Bone marrow (tissue), 2 donors: ENCODE measurements around the gene ZNF672.
A peak's percentile ranks its signal among the peaks of the same experiment; 100 is the strongest.
"Not testable (repeated sequence)": the region's sequence is repeated elsewhere in the genome, so short reads cannot be mapped to it uniquely, and the experiment has no call there.

Source experiments
- DNase-seq, 2 donors: peaks; one replicate each; lab custom pipeline; 2025; lab: John Stamatoyannopoulos, UW

The ZNF672 gene

GRCh38 chr1:248813546-248813945 lies 24.5 kb upstream of the ZNF672 start:
- no peak for DNase-seq

- DNase-seq: no peak
These were observed 23.7 kb upstream of the ZNF672 start for GRCh38 chr1:248814351-248814750.

- no peak for DNase-seq
These were observed 22.5 kb upstream of the ZNF672 start for GRCh38 chr1:248815407-248816034.

- DNase-seq: no peak
These were observed 21.8 kb upstream of the ZNF672 start for GRCh38 chr1:248816042-248816851.

- DNase-seq: no peak
These were observed 21.0 kb upstream of the ZNF672 start for GRCh38 chr1:248817065-248817464.

DNA sequence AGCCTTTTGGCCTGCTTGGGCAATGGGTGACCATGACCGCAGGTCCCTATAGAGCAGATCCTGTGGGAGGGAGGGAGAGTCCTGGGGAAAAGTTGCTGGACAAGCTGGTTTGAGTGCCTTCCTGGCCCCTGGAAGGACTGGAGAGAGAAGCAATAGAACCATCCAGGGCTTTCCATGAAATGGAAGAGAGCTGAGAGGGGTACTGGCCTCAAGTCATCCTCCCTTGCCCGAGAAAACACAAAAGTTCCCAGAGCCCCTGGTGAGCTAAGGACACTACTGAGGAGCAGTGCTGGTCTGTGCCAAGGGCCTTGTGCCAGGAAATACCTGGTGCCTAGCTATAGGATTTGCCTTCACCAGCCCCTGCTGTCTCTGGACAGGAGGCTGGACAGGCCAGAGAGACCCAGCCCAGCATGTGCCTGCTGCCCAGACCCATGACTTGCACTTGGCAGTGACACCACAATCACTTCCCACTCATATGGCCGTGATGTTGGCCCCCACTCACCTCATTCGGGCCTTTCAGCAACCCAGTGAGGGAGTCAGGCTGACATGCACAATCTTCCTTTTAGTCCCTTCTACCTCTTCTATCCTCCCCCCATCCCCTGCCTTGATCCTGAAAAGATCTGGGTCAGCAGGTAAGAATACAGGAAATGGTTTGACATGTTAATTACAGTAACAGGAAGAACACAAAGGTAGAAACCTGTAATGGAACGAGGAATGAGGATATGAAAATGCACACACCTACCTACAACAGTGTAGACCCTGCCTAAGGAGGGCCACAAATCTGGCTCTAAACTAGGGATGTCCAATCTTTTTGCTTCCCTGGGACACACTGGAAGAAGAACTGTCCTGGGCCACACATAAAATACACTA lies 19.3 kb upstream of the ZNF672 start:
- no peak for DNase-seq

DNA sequence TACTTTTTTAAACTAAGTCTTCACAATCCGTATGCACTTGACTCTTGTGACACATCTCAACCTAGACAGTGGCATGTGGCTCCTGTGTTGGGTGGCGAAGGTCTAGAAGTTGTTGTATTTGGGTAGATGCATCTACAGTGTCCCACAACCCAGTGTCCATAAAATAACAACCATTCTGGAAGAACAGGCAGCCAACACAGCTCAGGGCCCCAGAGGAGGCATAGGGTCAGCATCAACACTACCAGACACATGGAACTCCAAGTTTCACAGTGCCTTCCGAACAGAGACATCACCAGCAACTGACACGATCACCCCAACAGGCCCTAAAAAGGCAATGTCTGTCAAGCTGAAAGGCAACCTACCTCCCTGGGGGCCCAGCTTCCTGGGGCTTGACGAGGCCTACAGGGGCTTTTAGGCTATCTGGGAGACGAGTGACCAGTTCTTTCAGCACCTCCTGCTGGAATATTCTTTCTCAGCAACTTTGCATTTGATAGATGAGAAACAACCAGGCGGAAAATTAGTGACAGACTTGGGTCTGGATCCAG lies 17.9 kb upstream of the ZNF672 start:
- no peak for DNase-seq

DNA sequence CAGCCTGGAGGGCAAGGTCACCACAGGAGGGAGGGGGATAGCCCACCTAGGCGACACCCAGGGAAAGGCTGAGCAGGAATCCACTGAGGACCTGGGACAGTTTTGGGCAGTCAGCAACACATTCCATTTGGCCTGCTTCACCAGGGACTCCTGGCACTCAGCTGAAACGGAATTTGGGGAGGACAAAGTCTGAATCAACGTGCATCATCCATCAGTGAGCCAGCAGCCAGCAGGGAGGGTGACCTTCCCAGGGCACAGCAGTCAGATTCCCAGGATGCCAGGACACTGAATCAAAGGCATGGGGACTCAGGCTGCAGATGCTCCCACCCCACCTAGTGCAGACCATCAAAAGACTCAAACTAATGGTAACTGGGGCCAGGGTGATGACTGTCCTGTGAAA lies 16.9 kb upstream of the ZNF672 start:
- no peak for DNase-seq

DNA sequence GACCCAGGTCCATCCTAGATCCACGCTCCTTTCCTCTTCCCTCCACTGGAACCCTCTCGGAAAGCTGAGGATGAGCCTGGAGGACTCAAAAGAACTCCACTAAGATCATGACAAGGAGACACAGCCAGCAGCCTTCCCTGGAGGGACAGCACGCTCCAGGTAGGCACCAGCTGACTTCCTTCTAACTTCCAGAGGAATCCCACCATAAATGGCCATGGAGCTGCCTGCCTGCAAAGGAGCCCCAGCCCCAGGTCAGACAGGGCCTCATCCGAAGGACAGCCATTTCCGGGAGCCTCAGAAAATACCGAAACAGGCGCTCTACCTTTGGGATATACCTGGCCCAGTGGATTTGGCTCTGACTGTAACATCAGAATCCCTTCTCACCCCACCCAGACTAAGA lies 16.4 kb upstream of the ZNF672 start:
- DNase-seq: no peak

DNA sequence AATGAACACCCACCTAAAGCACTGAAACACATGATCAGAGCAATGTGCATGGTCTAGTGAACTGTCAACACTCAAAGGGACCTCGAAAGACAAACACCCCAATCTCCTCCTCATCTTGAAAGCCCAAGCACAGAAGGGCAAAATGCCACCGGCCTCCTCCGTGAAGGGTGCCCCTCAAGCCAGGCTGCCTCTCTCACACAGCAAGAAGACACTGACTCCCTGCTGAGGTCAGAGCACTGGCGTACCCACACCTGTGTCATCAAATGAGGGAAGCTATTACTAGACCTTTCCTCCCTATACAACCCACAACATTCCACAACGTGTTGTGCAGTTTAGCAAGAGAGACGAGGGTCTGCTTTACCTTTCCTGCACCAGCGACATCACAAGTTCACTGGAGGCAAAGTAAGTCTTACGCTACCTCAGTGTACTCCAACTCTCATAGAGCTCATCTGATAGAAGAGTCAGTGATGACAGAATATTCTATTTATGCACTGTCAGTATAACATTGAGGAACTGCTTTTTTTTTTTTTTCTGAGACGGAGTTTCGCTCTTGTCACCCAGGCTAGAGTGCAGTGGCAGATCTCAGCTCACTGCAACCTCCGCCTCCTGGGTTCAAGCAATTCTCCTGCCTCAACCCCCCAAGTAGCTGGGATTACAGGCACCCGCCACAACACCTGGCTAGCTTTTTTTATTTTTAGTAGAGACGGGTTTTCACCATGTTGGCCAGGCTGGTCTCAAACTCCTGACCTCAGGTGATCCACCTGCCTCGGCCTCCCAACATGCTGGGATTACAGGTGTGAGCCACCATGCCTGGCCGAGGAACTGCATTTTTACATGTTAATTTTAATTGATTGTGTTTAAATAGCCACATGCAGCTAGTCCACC lies 15.6 kb upstream of the ZNF672 start:
- no peak for DNase-seq

- no peak for DNase-seq
These were observed 14.5 kb upstream of the ZNF672 start for GRCh38 chr1:248823517-248824001.

- no peak for DNase-seq
These were observed 13.7 kb upstream of the ZNF672 start for GRCh38 chr1:248824301-248824700.

- DNase-seq: no peak
These were observed 13.3 kb upstream of the ZNF672 start for GRCh38 chr1:248824701-248825100.

DNA sequence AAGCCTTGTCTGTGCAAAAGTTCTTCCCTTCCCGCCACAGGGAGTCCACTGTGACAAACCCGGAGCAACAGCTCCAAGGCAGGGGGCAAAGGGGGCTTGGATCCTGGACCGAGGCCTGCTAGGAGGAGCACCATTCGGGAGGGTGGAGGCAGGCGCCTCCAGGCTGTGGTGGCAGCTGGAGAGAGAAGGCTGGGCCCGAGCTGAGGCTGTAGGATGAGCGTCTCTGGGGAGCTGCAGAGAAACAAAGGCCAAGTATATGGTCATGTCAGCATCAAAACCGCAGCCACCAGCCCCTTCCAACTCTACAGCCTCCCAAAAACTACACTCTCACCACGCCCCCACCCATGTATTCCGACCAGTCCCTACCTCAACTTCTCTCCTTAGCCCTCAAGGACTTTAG lies 12.9 kb upstream of the ZNF672 start:
- no peak for DNase-seq

- DNase-seq: no peak
These were observed 12.5 kb upstream of the ZNF672 start for GRCh38 chr1:248825573-248825908.

DNA sequence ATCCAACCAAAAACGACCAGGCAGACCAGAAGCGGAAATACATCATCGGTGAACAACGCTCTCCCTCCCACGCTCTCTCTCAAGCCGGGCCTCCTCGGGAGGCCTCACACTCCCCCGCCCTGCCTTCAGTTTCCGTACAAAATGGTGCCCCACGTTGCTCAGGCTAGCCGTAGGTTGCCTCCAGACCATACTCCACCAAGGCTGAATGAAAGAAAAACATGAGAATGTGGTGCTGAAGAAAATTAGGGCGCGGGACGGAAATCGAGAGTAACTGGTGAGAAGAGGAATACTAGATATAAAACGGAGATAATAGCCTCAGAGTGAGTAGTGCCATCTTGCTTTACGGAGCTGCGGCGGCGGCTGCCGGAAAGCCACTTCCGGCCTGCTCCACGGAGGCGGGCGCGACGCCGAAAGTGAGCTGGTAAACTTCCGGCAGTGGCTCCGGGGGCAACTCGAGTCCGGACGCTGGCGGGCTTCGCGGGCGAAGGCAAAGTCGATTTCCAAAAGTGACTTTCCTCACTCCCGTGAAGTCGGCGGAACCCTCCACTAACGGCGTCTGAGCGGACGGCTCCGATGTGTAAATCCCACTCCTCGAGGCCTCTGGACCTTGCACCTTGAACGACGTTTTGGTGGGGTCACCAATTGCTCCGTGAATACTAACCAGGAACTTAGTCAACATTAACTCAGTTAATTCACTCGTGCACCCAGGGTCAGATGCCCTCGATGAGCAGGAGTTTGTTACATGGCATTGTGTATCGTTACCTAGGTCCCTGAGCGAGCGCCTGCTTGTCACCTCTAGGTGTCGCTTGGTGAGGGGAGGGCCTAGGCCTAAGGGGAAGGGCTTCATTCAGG lies 11.9 kb upstream of the ZNF672 start, which contains the start of gene SH3BP5L:
TSS of gene SH3BP5L (minus strand) at position 7 of the 852 bp plus-strand sequence. CDS start 980 bp downstream, outside the sequence.
- peak; percentile 88 to 97 for DNase-seq

- DNase-seq: no peak
These were observed 9.2 kb upstream of the ZNF672 start for GRCh38 chr1:248828845-248829244.

DNA sequence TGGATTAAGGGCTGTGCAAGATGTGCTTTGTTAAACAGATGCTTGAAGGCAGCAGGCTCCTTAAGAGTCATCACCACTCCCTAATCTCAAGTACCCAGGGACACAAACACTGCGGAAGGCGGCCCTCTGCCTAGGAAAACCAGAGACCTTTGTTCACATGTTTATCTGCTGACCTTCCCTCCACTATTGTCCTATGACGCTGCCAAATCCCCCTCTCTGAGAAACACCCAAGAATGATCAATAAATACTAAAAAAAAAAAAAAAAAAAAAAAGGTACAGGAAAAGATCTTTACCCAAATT lies 7.4 kb upstream of the ZNF672 start:
- not testable (repeated sequence) for DNase-seq

DNA sequence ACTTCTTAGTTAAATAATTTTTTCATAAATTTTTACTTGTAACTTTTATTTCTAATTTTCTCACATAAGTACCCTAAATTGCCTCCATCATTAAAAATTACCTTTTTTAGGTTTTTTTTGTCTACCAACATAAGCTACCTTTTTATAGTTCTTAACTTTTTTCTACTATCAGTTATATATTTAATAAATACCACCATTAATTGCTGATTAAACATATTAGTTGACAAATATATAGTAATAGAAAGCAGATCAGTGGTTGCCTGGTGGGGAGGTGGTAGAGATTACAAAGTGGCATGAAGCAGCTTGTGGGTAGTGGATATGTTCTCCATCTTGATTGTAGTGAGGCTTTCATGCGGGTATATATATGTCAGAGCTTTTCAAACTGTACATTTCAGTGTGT lies 6.2 kb upstream of the ZNF672 start:
- no peak for DNase-seq

DNA sequence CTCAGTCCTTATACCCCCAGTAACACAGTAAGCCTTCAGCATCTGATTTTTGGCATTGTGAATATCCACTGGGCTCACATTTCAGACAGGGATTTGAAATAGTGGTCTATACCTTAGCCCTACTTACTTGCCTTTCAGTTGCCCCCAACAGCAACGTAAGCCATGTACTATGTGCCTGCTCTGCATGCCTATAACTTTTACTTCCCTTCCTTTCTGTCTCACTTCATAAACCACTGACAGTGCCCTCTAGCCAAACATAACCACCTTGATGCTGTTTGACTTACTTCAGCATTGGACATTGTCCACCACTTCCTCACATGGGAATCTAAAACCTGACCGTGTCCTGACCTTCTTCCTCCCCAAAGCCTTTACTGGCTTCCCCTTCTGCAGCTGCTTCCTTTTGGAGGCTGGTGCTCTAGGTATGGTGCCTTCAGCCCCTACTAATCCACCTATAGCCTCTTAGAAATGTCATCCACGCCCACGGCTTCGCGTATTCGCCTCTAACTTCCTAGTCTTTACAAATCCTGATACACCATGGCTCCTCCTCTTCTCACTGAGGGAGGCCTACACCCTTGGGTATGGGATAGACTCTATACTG lies 3.6 kb upstream of the ZNF672 start:
- DNase-seq: no peak
